B cell (primary cell): Measurements from ENCODE around the gene L3MBTL4. TPM values are rescaled to one million over a fixed set of nuclear protein-coding genes. Genes with fewer than 3 reads are reported as not detected.

Experiments used
- ATAC-seq: fragments of 200-7000 bp; cut with Tn5 transposase; one replicate; pipeline ENCODE4 v1.10.0; 2021; ENCODE audit warnings: low read depth, mild to moderate bottlenecking, moderate number of reproducible peaks, moderate library complexity
- CTCF ChIA-PET: fragments of 350-600 bp; sonication (Branson Sonifier 250); formaldehyde crosslinking; loops from one replicate; lab custom pipeline; 2021; ENCODE audit warnings: antibody characterized with exemption, inconsistent platforms; lab: Charles Lee
- POLR2A ChIA-PET: fragments of 350-600 bp; sonication (Branson Sonifier 250); formaldehyde crosslinking; loops from one replicate; lab custom pipeline; 2021; ENCODE audit warnings: antibody characterized with exemption; lab: Charles Lee
- DNase-seq: peaks from one replicate; pipeline ENCODE4 v3.0.0; 2013
- H2AFZ ChIP-seq: 2 replicates; pipeline ENCODE4 v1.6.1; 2012; ENCODE audit warnings: mild to moderate bottlenecking, low read depth, low read length; ENCODE audit not compliant: insufficient read depth, poor library complexity, severe bottlenecking
- H3K27ac ChIP-seq, 2 donors: 1 replicate in 1 of 2; 2 replicates in 1 of 2; pipeline ENCODE4 v1.5.1; 2012 to 2013; ENCODE audit warnings: low read length in 2 of 2, mild to moderate bottlenecking in 2 of 2, moderate library complexity in 1 of 2
- H3K27me3 ChIP-seq, 4 experiments: fragments of 200-600 bp in 1 of 4; sonication (generic) in 1 of 4; replicated peaks in 1 of 4; 1 replicate in 2 of 4; 2 replicates in 2 of 4; pipeline versions ENCODE4 v1.6.1 to v1.7.0; 2013 to 2016; ENCODE audit warnings: low read length in 3 of 4, mild to moderate bottlenecking in 2 of 4, mixed read lengths in 1 of 4, moderate library complexity in 1 of 4; ENCODE audit not compliant: insufficient read depth in 4 of 4, control insufficient read depth in 3 of 4; ENCODE audit errors: control extremely low read depth in 1 of 4
- H3K36me3 ChIP-seq, 2 experiments: replicated peaks in 1 of 2; 1 replicate in 1 of 2; 2 replicates in 1 of 2; pipeline versions ENCODE4 v1.6.1 to v1.7.1; 2013; ENCODE audit warnings: low read length in 1 of 2; ENCODE audit not compliant: insufficient read depth in 2 of 2, control insufficient read depth in 1 of 2; ENCODE audit errors: control extremely low read depth in 1 of 2, extremely low read depth in 1 of 2
- H3K4me1 ChIP-seq, 2 donors: fragments of 200-600 bp in 1 of 2; sonication (generic) in 1 of 2; 1 replicate in 1 of 2; 2 replicates in 1 of 2; pipeline versions ENCODE4 v1.5.1 to v1.6.1; 2013 to 2017; ENCODE audit warnings: low read length in 2 of 2; ENCODE audit not compliant: control insufficient read depth in 2 of 2, insufficient read depth in 2 of 2
- H3K4me2 ChIP-seq: replicated peaks from 2 replicates; pipeline ENCODE3; 2012; ENCODE audit warnings: mild to moderate bottlenecking, low read depth, low read length; ENCODE audit not compliant: poor library complexity, severe bottlenecking
- H3K4me3 ChIP-seq, 5 experiments: fragments of 200-600 bp in 1 of 5; sonication (generic) in 1 of 5; 1 replicate in 3 of 5; 2 replicates in 2 of 5; pipeline versions ENCODE4 v1.5.1 to v1.7.0; 2011 to 2016; ENCODE audit warnings: low read length in 4 of 5, mild to moderate bottlenecking in 4 of 5, low read depth in 2 of 5, control low read depth in 1 of 5, moderate library complexity in 1 of 5; ENCODE audit not compliant: insufficient read depth in 1 of 5; ENCODE audit errors: control extremely low read depth in 1 of 5, extremely low read depth in 1 of 5
- H3K79me2 ChIP-seq: fragments of 200-600 bp; sonication (generic); one replicate; pipeline ENCODE4 v1.6.0; 2016; ENCODE audit warnings: low read length; ENCODE audit not compliant: control insufficient read depth, insufficient read depth
- H3K9ac ChIP-seq: fragments of 200-600 bp; sonication (generic); 2 replicates; pipeline ENCODE4 v1.6.1; 2017; ENCODE audit warnings: mild to moderate bottlenecking, low read length, moderate library complexity
- H3K9me3 ChIP-seq, 3 donors: one replicate each; pipeline versions ENCODE4 v1.6.1 to v1.7.1; 2013; ENCODE audit warnings: low read length in 2 of 3; ENCODE audit not compliant: control insufficient read depth in 2 of 3, insufficient read depth in 1 of 3; ENCODE audit errors: control extremely low read depth in 1 of 3
- H4K20me1 ChIP-seq: 2 replicates; pipeline ENCODE4 v1.6.0; 2012; ENCODE audit warnings: mild to moderate bottlenecking, low read length; ENCODE audit not compliant: insufficient read depth, control insufficient read depth, poor library complexity, severe bottlenecking
- H3K27ac Mint-ChIP-seq: one replicate; pipeline ENCODE4 v1.8.0; 2021; ENCODE audit warnings: mixed read lengths
- H3K27me3 Mint-ChIP-seq: one replicate; pipeline ENCODE4 v1.8.0; 2021; ENCODE audit warnings: mixed read lengths
- H3K4me1 Mint-ChIP-seq: one replicate; pipeline ENCODE4 v1.8.0; 2021; ENCODE audit warnings: mixed read lengths
- H3K4me3 Mint-ChIP-seq: one replicate; pipeline ENCODE4 v1.8.0; 2021; ENCODE audit warnings: mixed read lengths
- H3K9me3 Mint-ChIP-seq: one replicate; pipeline ENCODE4 v1.8.0; 2022; ENCODE audit warnings: mixed read lengths; ENCODE audit not compliant: insufficient read depth
- EZH2 ChIP-seq: IDR thresholded peaks from 2 replicates; pipeline ENCODE4 v1.6.1; 2012; ENCODE audit warnings: borderline replicate concordance, low read depth, mild to moderate bottlenecking, moderate library complexity, low read length; ENCODE audit not compliant: insufficient read depth, poor library complexity, severe bottlenecking
- WGBS: methylation state at CpG from one replicate; pipeline ENCODE4 v1.1.5; 2013; ENCODE audit warnings: missing lambda C conversion rate; ENCODE audit not compliant: insufficient coverage; 5-methylcytosine and 5-hydroxymethylcytosine counted together
- intact Hi-C: fragments of 100-400 bp; cut with micrococcal nuclease; formaldehyde crosslinking; loops from one replicate; pipeline ENCODE4 v1.10.0; 2022
- polyA plus RNA-seq: library from polyadenylated mRNA; depleted of rRNA; stranded (reverse); fragments of >200 nt; gene quantifications from 2 replicates; pipeline ENCODE4 v1.2.3, GENCODE V29; 2012
- total RNA-seq, 2 donors: library from RNA; stranded (reverse); fragments of 120-200 nt in 1 of 2; gene quantifications; 1 replicate in 1 of 2; 2 replicates in 1 of 2; pipeline versions ENCODE4 v1.2.3 to v1.2.4, GENCODE V29; 2013 to 2022
- TF ChIP-seq, protein P1 (sequence below): fragments of 200-600 bp; IDR thresholded peaks from one replicate; pipeline ENCODE4 v1.8.0; 2022; ENCODE audit warnings: antibody characterized with exemption, mild to moderate bottlenecking

L3MBTL4 gene
- total and polyA plus RNA-seq, 2 donors (not counting 1 experiment from before 2014, with no cell fraction given), result 3.0 to 11.9 TPM

- TF ChIP-seq EZH2, result no peak
- TF ChIP-seq, protein P1, sequence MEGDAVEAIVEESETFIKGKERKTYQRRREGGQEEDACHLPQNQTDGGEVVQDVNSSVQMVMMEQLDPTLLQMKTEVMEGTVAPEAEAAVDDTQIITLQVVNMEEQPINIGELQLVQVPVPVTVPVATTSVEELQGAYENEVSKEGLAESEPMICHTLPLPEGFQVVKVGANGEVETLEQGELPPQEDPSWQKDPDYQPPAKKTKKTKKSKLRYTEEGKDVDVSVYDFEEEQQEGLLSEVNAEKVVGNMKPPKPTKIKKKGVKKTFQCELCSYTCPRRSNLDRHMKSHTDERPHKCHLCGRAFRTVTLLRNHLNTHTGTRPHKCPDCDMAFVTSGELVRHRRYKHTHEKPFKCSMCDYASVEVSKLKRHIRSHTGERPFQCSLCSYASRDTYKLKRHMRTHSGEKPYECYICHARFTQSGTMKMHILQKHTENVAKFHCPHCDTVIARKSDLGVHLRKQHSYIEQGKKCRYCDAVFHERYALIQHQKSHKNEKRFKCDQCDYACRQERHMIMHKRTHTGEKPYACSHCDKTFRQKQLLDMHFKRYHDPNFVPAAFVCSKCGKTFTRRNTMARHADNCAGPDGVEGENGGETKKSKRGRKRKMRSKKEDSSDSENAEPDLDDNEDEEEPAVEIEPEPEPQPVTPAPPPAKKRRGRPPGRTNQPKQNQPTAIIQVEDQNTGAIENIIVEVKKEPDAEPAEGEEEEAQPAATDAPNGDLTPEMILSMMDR, result no peak
- Histone ChIP-seq H3K27me3 (no peaks in the 10 kb centered on the region), H3K4me2 (no peak overlapping the region), H3K79me2 (peaks cover 5% of the 10 kb centered on the region), H4K20me1 (no peaks in the 10 kb centered on the region), H3K36me3 (no peaks in the 10 kb centered on the region), H3K4me3 (no peak overlapping the region), H2AFZ (no peak overlapping the region), H3K9me3 (peaks cover 0 to 6% (median 0%) of the 10 kb centered on the region in 3 donors), H3K4me1 (no peaks in the 10 kb centered on the region), H3K9ac (no peak overlapping the region), H3K27ac (no peak overlapping the region)
- H3K4me1 Mint-ChIP-seq, result peaks cover 2% of the 10 kb centered on the region
- ChIA-PET POLR2A (no interaction called here), CTCF (no interaction called here)
- intact Hi-C loops, result no loop called here
- DNase-seq, result no peak
- H3K4me3 Mint-ChIP-seq, result no peak overlapping the region
- no peak overlapping the region for H3K27ac Mint-ChIP-seq
- H3K27me3 Mint-ChIP-seq, result no peaks in the 10 kb centered on the region
- ATAC-seq, result no peak
- no peaks in the 10 kb centered on the region for H3K9me3 Mint-ChIP-seq
- WGBS, result 90% methylated on average over 3 of the region's 4 CpGs
These were observed 47.9 kb downstream of the L3MBTL4 start for GRCh38 chr18:6366776-6367175.

GRCh38 chr18:6365385-6365784, 49.3 kb downstream of the L3MBTL4 start:
- Histone ChIP-seq H3K4me1 (no peaks in the 10 kb centered on the region), H3K27ac (no peak overlapping the region), H3K4me3 (no peak overlapping the region), H3K9ac (no peak overlapping the region), H4K20me1 (no peaks in the 10 kb centered on the region), H3K9me3 (no peaks in the 10 kb centered on the region), H3K36me3 (no peaks in the 10 kb centered on the region), H3K4me2 (no peak overlapping the region), H3K27me3 (no peaks in the 10 kb centered on the region), H3K79me2 (peaks cover 5% of the 10 kb centered on the region), H2AFZ (no peak overlapping the region)
- peaks cover 1% of the 10 kb centered on the region for H3K4me1 Mint-ChIP-seq
- CTCF ChIA-PET, result no interaction called here
- DNase-seq (no peak), ATAC-seq (no peak)
- intact Hi-C loops, result no loop called here
- TF ChIP-seq EZH2, result no peak
- TF ChIP-seq, protein P1, result no peak
- H3K27me3 Mint-ChIP-seq, result no peaks in the 10 kb centered on the region
- no peak overlapping the region for H3K27ac Mint-ChIP-seq
- H3K9me3 Mint-ChIP-seq, result no peaks in the 10 kb centered on the region
- POLR2A ChIA-PET, result no interaction called here
- H3K4me3 Mint-ChIP-seq, result no peak overlapping the region
